ENCODE results near the gene FZD1. TPM values are rescaled to one million over a fixed set of nuclear protein-coding genes. Genes with fewer than 3 reads are reported as not detected.

Gene FZD1
- total and polyA plus RNA-seq, 12 donors: 3.0 to 24.6 (median 9.4) TPM

DNA sequence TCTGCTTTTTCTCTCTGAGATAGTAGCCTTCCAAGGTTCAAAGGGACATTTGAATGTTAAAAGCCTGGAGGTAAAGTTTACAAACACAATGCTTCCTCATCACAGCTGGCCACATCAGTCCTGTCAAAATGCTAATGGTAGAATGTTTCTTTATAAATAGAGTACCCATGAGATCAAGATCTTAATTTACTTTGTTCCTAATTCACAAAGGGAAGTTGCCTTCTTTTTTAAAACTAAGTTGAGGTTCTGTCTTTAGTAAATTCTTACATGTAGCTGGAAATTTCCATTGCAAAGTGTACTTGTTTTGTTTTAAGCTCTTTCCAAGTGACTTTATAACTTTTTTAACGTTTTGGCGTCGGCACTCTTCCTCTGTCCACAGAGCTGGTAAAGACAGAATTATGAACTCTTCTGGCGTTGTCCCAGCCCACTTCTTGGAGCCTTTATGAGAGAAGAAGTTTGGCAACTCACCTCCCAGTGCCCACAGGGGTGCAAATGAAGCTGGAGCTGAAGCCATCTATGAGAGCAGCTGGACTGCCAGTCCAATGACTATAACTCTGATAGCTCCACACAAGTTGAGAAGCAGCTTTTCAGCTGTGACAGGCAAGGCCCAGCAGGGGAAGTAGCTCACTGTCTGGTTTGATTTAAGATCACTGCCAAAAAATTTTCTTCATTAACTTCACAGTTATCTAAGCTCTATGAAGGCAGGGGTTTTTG, 23.3 kb downstream of the FZD1 start:
- Histone ChIP-seq H3K9me3 (replicated peaks in 1 of 3) (no peaks in the 10 kb centered on the region), H3K36me3 (replicated peaks in 1 of 2) (no peaks in the 10 kb centered on the region), H3K4me1 (replicated peaks in 1 of 2) (no peaks in the 10 kb centered on the region), H3K27ac (peak overlapping the region in 1 of 5 donors; percentile 55), H3K27me3 (no peaks in the 10 kb centered on the region), H3K4me3 (no peak overlapping the region)
- intact Hi-C loops (cut with DNase I): no loop called here
- WGBS, 4 donors: 35 to 57% (median 46%) methylated on average over 4 of the region's 4 CpGs
- TF ChIP-seq, protein P1, sequence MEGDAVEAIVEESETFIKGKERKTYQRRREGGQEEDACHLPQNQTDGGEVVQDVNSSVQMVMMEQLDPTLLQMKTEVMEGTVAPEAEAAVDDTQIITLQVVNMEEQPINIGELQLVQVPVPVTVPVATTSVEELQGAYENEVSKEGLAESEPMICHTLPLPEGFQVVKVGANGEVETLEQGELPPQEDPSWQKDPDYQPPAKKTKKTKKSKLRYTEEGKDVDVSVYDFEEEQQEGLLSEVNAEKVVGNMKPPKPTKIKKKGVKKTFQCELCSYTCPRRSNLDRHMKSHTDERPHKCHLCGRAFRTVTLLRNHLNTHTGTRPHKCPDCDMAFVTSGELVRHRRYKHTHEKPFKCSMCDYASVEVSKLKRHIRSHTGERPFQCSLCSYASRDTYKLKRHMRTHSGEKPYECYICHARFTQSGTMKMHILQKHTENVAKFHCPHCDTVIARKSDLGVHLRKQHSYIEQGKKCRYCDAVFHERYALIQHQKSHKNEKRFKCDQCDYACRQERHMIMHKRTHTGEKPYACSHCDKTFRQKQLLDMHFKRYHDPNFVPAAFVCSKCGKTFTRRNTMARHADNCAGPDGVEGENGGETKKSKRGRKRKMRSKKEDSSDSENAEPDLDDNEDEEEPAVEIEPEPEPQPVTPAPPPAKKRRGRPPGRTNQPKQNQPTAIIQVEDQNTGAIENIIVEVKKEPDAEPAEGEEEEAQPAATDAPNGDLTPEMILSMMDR (IDR thresholded peaks at IDR 0.05): peak in 1 of 6 experiments; percentile 10
- TF ChIP-seq POLR2A (IDR thresholded peaks at IDR 0.05): no peak
- DNase-seq: peak in 1 of 7 donors; percentile 18

DNA sequence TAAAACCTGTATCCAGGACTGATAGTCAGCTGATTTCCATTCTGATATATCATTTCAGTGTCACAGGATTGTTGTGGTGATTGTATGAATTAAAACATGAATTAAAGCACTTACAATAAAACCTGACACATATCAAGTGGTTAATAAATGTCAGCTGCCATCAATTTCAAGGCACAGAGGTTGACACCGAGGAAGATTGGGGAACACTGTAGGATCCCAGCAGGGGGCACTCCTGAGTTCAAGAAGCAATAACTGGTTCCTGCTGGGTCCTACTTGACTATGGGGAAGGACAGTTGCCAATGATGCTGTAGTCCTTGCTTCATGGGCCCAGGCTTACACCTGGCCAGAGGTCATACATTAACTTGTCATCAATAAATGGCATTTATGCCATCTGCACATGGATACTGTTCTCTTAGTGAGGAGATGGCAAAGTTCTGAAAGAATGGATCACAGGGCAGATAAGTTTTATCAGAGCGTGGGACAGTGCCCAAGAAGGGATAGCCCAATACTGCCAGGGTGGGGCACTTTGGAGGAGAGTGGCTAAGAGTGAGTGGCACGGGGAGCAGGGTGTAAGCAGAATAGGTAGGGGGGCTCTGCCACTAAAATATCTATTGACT, 24.1 kb downstream of the FZD1 start:
- DNase-seq: peak in 6 of 7 donors; percentile 31 to 69 (median 53)
- Histone ChIP-seq H3K36me3 (replicated peaks in 1 of 2) (no peaks in the 10 kb centered on the region), H3K9me3 (replicated peaks in 1 of 3) (no peaks in the 10 kb centered on the region), H3K4me3 (no peak overlapping the region), H3K27ac (no peak overlapping the region), H3K27me3 (no peaks in the 10 kb centered on the region), H3K4me1 (replicated peaks in 1 of 2) (no peaks in the 10 kb centered on the region)
- WGBS, 4 donors: 74 to 85% (median 84%) methylated on average over 3 of the region's 3 CpGs
- intact Hi-C loops (cut with DNase I): no loop called here
- TF ChIP-seq, protein P1 (IDR thresholded peaks at IDR 0.05): peak in 5 of 6 experiments; percentile 10 to 45 (median 41)
- no peak for TF ChIP-seq POLR2A (IDR thresholded peaks at IDR 0.05)

DNA sequence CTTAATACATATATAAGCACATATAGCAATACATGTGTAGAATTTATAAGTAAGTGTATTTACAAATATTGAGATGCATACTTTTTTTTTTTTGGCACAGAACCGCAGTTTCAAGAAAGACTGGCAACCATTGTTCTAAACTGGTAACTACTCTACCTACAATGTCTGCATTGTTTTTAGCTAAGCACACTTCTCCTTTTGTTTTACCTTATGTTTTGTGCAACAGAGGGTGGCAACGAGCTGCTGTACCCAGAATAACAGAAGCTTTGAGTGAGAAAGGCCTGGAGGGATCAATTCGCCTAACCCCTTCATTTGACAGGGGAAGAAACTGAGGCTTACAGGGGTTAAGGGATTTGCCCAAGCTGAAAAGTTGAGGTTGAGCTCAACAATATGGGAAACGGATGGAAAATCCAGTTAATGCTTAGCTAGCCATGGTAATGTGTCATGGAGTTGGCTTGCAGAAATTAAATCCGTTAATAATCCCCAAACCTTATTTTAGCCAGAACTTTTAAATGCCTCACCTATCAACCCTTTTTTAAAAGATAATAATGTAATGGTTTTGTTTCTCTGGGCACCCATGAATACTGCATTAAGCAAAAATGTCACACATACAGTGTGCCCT, 25.5 kb downstream of the FZD1 start:
- 75 to 81% (median 79%) methylated on average over 5 of the region's 5 CpGs for WGBS, 4 donors
- TF ChIP-seq POLR2A (IDR thresholded peaks at IDR 0.05): no peak
- TF ChIP-seq, protein P1 (IDR thresholded peaks at IDR 0.05): no peak
- H3K27ac ChIP-seq: no peak overlapping the region
- no peaks in the 10 kb centered on the region for H3K36me3 ChIP-seq (replicated peaks in 1 of 2)
- intact Hi-C loops (cut with DNase I): no loop called here
- no peaks in the 10 kb centered on the region for H3K27me3 ChIP-seq
- no peak for DNase-seq
- H3K4me3 ChIP-seq: no peak overlapping the region
- peaks cover 0 to 3% of the 10 kb centered on the region in 2 donors for H3K4me1 ChIP-seq (replicated peaks in 1 of 2)
- no peaks in the 10 kb centered on the region for H3K9me3 ChIP-seq (replicated peaks in 1 of 3)

DNA sequence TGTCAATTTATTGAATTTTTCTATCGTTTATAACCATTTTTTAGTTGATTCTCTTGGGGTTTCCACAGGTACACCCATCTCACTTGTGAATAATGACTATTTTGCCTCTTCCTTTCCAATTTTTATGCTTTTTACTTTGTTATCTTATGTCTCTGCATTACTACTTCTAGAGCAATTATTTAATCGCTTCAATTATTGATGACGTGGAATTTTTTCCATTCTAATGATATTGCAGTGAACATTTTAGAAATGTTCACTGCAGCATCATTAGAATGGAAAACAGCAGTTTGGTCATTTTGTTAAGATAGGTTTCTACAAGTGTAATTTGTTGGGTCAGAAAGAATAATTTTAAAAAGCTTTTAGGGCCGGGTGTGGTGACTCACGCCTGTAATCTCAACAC, 27.1 kb downstream of the FZD1 start:
- 76 to 88% (median 81%) methylated on average over 5 of the region's 5 CpGs for WGBS, 4 donors
- DNase-seq: no peak
- H3K4me1 ChIP-seq (replicated peaks in 1 of 2): peaks cover 0 to 3% of the 10 kb centered on the region in 2 donors
- intact Hi-C loops (cut with DNase I): no loop called here
- no peaks in the 10 kb centered on the region for H3K27me3 ChIP-seq
- no peak for TF ChIP-seq POLR2A (IDR thresholded peaks at IDR 0.05)
- TF ChIP-seq, protein P1 (IDR thresholded peaks at IDR 0.05): no peak
- H3K27ac ChIP-seq: no peak overlapping the region
- no peak overlapping the region for H3K4me3 ChIP-seq
- no peaks in the 10 kb centered on the region for H3K36me3 ChIP-seq (replicated peaks in 1 of 2)
- no peaks in the 10 kb centered on the region for H3K9me3 ChIP-seq (replicated peaks in 1 of 3)
